HepG2 (cell line): Measurements from ENCODE around the gene MATK. TPM values are rescaled to one million over a fixed set of nuclear protein-coding genes. Genes with fewer than 3 reads are reported as not detected.

Experiments
- MAFF ChIP-seq: IDR thresholded peaks from 2 replicates; pipeline ENCODE4 v1.6.1; 2011; ENCODE audit warnings: low read depth, low read length, improper control_type of control experiment
- NR3C1 ChIP-seq: sonication (generic); formaldehyde crosslinking; IDR thresholded peaks from 2 replicates; pipeline ENCODE4 v1.4.0; 2020; ENCODE audit warnings: missing genetic modification reagents
- PAWR ChIP-seq: sonication (generic); formaldehyde crosslinking; IDR thresholded peaks from 2 replicates; pipeline ENCODE4 v1.4.0; 2020; ENCODE audit warnings: missing genetic modification reagents, mild to moderate bottlenecking, borderline replicate concordance
- POLR2G ChIP-seq: fragments of 200-400 bp; formaldehyde crosslinking; IDR thresholded peaks from 2 replicates; pipeline ENCODE4 v1.6.1; 2018; ENCODE audit warnings: mild to moderate bottlenecking, low read depth, low read length, moderate library complexity
- PRPF4 ChIP-seq: fragments of 200-400 bp; formaldehyde crosslinking; IDR thresholded peaks from 2 replicates; pipeline ENCODE4 v1.6.1; 2016; ENCODE audit warnings: low read length, low read depth; ENCODE audit not compliant: poor library complexity, severe bottlenecking
- SIN3B ChIP-seq: fragments of 150-350 bp; IDR thresholded peaks from 2 replicates; pipeline ENCODE4 v1.6.1; 2014; ENCODE audit warnings: low read length
- SRSF4 ChIP-seq: fragments of 200-400 bp; formaldehyde crosslinking; IDR thresholded peaks from one replicate; pipeline ENCODE4 v1.6.1; 2018; ENCODE audit warnings: mild to moderate bottlenecking, low read depth, low read length, moderate library complexity; ENCODE audit not compliant: poor library complexity, severe bottlenecking
- TBL1XR1 ChIP-seq: fragments of 150-350 bp; IDR thresholded peaks from 2 replicates; pipeline ENCODE4 v1.6.1; 2014; ENCODE audit warnings: borderline replicate concordance, low read length; ENCODE audit not compliant: partially characterized antibody
- ZNF205 ChIP-seq: IDR thresholded peaks from 2 replicates; pipeline ENCODE4 v1.6.1; 2018; ENCODE audit warnings: missing biosample characterization, missing genetic modification reagents
- ZNF446 ChIP-seq: sonication (generic); formaldehyde crosslinking; IDR thresholded peaks from 2 replicates; pipeline ENCODE4 v1.5.0; 2020; ENCODE audit warnings: mild to moderate bottlenecking, missing genetic modification reagents
- ZNF616 ChIP-seq: sonication (generic); formaldehyde crosslinking; IDR thresholded peaks from 2 replicates; pipeline ENCODE4 v1.5.0; 2020; ENCODE audit warnings: low read depth, mild to moderate bottlenecking, missing genetic modification reagents
- polyA plus RNA-seq, 8 experiments: library from polyadenylated mRNA; depleted of rRNA in 3 of 8; stranded (reverse) in 7 of 8; unstranded in 1 of 8; fragments of >200 nt; fragmentation: Illumina TruSeq in 4 of 8; extraction: Trizol in 4 of 8; gene quantifications; 2 replicates each; pipeline versions ENCODE4 v1.2.1 to v1.2.3, GENCODE V29; 2011 to 2016; ENCODE audit warnings: low read depth in 4 of 8, missing spikeins in 1 of 8, mixed read lengths in 1 of 8; ENCODE audit not compliant: insufficient read depth in 1 of 8
- total RNA-seq, 5 experiments: library from RNA; depleted of rRNA; stranded (reverse); fragments of >200 nt; fragmentation: Illumina TruSeq; extraction: Trizol; gene quantifications; 2 replicates each; pipeline ENCODE4 v1.2.3, GENCODE V29; 2016; ENCODE audit warnings: low read depth in 1 of 5
- TF ChIP-seq, protein P1 (sequence below), 2 experiments: sonication (generic) in 1 of 2; formaldehyde crosslinking in 1 of 2; IDR thresholded peaks; 2 replicates each; pipeline versions ENCODE4 v1.4.0 to v1.6.1; 2018 to 2020; ENCODE audit warnings: missing genetic modification reagents in 2 of 2, borderline replicate concordance in 1 of 2, low read depth in 1 of 2, mild to moderate bottlenecking in 1 of 2, missing biosample characterization in 1 of 2
- TF ChIP-seq, protein P2 (sequence below): sonication (generic); formaldehyde crosslinking; IDR thresholded peaks from 2 replicates; pipeline ENCODE4 v1.4.0; 2020; ENCODE audit warnings: missing genetic modification reagents
- TF ChIP-seq, protein P3 (sequence below): sonication (generic); formaldehyde crosslinking; IDR thresholded peaks from 2 replicates; pipeline ENCODE4 v1.4.0; 2020; ENCODE audit warnings: missing genetic modification reagents, borderline replicate concordance
- TF ChIP-seq, protein P4 (sequence below): sonication (generic); formaldehyde crosslinking; IDR thresholded peaks from 2 replicates; pipeline ENCODE4 v1.8.1; 2023; ENCODE audit warnings: mild to moderate bottlenecking, missing genetic modification reagents, borderline replicate concordance
- TF ChIP-seq, protein P5 (sequence below): sonication (generic); formaldehyde crosslinking; IDR thresholded peaks from 2 replicates; pipeline ENCODE4 v1.5.1; 2020; ENCODE audit warnings: mild to moderate bottlenecking, missing genetic modification reagents, borderline replicate concordance

The MATK gene
- total and polyA plus RNA-seq, 2 of the 13 experiments (the other 11 are each of a cell fraction or from before 2014, with no cell fraction given): 0.09 TPM; not detected in 1

DNA sequence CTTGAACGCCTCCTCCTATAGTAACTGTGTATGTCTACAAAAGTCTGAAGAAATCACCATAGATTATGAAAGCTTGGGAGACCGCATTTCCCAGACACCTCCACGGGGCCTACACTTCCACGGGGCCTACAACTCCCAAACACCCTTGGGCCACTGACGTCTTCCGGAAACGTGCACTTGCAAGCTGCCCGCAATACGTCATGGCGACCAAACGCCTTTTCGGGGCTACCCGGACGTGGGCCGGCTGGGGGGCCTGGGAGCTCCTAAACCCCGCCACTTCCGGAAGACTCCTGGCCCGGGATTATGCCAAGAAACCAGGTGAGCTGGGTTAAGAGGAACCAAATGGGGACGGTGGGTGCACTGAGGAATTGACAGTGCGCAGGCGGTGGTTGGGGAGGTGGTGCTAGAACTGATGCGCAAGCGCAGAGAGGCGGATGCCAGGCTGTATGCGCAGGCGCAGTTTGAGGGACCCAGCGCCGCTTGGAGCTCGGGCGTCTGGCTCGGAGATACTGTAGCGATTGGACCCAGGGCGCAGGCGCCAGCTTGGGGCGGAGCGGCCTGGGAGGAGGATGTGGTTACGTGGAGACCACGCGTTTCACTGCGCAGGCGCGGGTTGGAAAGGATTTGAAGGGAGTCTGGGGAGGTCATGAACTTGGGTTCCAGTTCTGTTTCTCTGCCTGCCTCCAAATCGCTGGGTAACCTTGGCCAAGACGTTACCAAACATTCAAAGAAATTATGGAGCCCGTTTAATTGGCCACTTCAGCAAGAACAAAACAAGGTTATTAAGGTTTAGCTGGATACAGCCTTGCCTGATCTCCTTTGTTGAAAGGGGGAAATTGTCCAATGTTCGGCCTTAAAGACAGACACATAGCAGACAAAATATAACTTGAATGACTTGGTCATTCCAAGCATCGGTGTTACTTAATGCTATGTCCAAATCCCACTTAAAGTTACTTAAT, 23.4 kb downstream of the MATK start, which contains the start of gene MRPL54 (continued):
- TF ChIP-seq, protein P1, sequence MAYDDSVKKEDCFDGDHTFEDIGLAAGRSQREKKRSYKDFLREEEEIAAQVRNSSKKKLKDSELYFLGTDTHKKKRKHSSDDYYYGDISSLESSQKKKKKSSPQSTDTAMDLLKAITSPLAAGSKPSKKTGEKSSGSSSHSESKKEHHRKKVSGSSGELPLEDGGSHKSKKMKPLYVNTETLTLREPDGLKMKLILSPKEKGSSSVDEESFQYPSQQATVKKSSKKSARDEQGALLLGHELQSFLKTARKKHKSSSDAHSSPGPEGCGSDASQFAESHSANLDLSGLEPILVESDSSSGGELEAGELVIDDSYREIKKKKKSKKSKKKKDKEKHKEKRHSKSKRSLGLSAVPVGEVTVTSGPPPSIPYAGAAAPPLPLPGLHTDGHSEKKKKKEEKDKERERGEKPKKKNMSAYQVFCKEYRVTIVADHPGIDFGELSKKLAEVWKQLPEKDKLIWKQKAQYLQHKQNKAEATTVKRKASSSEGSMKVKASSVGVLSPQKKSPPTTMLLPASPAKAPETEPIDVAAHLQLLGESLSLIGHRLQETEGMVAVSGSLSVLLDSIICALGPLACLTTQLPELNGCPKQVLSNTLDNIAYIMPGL (CRISPR knock-in tag; IDR thresholded peaks at IDR 0.05; ENCODE audit: borderline replicate concordance in 1 of 2, low read depth in 1 of 2): peak in 1 of 2 experiments; percentile 10; a peak in 1 of 4 replicates
- no peak for TF ChIP-seq NR3C1 (CRISPR knock-in tag)
- no peak for TF ChIP-seq PRPF4
- no peak for TF ChIP-seq MAFF
- TF ChIP-seq PAWR: no peak
- peak; percentile 97 for TF ChIP-seq POLR2G
- no peak for TF ChIP-seq ZNF616 (CRISPR knock-in tag)
- TF ChIP-seq ZNF205 (CRISPR knock-in tag): peak; percentile 13; the same call in 1 of the 2 replicates
- peak; percentile 58 for TF ChIP-seq TBL1XR1
- TF ChIP-seq, protein P2, sequence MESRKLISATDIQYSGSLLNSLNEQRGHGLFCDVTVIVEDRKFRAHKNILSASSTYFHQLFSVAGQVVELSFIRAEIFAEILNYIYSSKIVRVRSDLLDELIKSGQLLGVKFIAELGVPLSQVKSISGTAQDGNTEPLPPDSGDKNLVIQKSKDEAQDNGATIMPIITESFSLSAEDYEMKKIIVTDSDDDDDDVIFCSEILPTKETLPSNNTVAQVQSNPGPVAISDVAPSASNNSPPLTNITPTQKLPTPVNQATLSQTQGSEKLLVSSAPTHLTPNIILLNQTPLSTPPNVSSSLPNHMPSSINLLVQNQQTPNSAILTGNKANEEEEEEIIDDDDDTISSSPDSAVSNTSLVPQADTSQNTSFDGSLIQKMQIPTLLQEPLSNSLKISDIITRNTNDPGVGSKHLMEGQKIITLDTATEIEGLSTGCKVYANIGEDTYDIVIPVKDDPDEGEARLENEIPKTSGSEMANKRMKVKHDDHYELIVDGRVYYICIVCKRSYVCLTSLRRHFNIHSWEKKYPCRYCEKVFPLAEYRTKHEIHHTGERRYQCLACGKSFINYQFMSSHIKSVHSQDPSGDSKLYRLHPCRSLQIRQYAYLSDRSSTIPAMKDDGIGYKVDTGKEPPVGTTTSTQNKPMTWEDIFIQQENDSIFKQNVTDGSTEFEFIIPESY (CRISPR knock-in tag): 0 out of 2 replicates have a peak, but pooled peaks have one; percentile 12
- TF ChIP-seq SRSF4: no peak
- TF ChIP-seq, protein P3, sequence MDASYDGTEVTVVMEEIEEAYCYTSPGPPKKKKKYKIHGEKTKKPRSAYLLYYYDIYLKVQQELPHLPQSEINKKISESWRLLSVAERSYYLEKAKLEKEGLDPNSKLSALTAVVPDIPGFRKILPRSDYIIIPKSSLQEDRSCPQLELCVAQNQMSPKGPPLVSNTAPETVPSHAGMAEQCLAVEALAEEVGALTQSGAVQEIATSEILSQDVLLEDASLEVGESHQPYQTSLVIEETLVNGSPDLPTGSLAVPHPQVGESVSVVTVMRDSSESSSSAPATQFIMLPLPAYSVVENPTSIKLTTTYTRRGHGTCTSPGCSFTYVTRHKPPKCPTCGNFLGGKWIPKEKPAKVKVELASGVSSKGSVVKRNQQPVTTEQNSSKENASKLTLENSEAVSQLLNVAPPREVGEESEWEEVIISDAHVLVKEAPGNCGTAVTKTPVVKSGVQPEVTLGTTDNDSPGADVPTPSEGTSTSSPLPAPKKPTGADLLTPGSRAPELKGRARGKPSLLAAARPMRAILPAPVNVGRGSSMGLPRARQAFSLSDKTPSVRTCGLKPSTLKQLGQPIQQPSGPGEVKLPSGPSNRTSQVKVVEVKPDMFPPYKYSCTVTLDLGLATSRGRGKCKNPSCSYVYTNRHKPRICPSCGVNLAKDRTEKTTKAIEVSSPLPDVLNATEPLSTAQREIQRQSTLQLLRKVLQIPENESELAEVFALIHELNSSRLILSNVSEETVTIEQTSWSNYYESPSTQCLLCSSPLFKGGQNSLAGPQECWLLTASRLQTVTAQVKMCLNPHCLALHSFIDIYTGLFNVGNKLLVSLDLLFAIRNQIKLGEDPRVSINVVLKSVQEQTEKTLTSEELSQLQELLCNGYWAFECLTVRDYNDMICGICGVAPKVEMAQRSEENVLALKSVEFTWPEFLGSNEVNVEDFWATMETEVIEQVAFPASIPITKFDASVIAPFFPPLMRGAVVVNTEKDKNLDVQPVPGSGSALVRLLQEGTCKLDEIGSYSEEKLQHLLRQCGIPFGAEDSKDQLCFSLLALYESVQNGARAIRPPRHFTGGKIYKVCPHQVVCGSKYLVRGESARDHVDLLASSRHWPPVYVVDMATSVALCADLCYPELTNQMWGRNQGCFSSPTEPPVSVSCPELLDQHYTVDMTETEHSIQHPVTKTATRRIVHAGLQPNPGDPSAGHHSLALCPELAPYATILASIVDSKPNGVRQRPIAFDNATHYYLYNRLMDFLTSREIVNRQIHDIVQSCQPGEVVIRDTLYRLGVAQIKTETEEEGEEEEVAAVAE (CRISPR knock-in tag): peak; percentile 57; the same call in 1 of the 2 replicates
- 0 out of 2 replicates have a peak, but pooled peaks have one; percentile 44 for TF ChIP-seq SIN3B
- TF ChIP-seq, protein P4, sequence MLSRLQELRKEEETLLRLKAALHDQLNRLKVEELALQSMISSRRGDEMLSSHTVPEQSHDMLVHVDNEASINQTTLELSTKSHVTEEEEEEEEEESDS: no peak
- no peak for TF ChIP-seq ZNF446
- TF ChIP-seq, protein P5, sequence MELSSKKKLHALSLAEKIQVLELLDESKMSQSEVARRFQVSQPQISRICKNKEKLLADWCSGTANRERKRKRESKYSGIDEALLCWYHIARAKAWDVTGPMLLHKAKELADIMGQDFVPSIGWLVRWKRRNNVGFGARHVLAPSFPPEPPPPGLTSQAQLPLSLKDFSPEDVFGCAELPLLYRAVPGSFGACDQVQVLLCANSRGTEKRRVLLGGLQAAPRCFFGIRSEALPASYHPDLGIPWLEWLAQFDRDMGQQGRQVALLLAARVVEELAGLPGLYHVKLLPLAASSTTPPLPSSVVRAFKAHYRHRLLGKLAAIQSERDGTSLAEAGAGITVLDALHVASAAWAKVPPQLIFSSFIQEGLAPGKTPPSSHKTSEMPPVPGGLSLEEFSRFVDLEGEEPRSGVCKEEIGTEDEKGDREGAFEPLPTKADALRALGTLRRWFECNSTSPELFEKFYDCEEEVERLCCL: no peak
